ENCODE measurements around the gene ASAP3. TPM values are rescaled to one million over a fixed set of nuclear protein-coding genes. Genes with fewer than 3 reads are reported as not detected.

The ASAP3 gene
- total RNA-seq, 1 donor from 2014 or later = 25.5 TPM

DNA sequence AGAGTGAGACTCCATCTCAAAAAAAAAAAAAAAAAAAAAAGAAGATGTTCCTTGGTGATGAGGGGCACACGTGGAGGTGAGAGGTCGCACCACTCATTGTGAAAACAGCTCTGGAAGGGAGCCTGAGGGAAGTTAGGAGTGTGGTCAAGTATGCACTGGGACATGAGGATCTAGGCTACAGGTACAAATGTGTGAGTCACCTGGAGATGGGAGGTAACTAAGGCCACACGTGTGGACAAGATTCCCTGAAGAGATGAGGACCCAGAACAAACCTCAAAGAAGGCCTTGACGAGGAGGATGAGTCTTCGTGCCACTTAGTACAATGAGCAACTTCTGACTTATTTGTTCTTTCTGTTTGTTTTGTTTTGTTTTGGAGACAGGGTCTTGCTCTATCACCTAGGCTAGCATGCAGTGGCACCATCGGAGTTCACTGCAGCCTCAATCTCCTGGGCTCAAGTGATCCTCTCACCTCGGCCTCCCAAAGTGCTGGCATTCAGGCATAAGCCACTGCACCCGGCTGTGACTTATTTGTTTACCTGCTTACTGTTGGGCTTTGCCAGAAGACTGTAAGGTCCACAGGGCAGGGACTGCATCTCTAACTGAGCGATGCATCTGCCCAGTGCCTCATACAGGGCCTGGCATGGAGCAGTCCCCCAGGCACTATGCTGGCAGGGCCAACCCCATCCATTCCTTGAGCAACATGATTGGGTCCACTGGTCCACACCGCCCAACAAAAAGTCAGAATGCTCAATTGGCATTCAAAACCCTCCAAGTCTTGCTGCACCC, 6.4 kb downstream of the ASAP3 start:
- no peak for DNase-seq

DNA sequence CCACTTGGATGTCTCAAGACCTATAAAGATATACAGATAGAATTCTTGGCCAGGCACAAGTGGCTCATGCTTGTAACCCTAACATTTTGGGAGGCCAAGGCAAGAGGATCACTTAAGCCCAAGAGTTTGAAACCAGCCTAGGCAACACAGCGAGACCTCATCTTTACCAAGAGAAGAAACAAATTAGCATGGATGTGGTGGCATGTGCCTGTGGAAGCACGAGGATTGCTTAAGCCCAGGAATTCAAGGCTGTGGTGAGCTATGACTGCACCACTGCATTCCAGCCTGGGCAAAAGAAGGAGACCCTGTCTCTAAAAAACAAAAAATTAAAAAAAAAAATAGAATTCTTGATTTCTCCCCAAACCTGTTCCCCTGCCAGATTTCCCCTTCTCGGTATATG, 8.3 kb downstream of the ASAP3 start:
- no peak for DNase-seq

DNA sequence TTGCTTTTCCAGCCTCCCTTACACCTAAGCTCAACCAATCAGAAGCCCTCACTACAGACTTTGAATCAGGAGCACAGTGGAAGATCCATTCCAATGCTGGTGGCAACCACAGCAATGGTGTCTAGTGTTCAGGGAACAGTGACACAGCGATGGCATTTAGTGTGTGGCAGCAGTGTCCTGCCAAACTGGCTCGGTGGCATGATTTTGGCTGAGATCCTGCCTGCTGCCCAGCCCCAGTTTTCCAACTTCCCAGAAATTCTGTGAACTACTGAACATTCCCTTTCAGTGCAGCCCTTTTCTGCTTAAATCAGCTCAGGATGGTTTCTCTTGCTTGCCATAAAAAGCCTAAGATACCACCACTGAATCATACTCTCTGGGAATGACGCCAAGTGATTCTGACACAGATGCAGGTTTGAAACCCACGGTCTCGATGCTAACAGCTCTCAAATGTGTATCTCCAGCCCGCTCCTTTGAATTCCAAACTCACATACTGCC, 8.8 kb downstream of the ASAP3 start:
- peak; percentile 67 for DNase-seq

DNA sequence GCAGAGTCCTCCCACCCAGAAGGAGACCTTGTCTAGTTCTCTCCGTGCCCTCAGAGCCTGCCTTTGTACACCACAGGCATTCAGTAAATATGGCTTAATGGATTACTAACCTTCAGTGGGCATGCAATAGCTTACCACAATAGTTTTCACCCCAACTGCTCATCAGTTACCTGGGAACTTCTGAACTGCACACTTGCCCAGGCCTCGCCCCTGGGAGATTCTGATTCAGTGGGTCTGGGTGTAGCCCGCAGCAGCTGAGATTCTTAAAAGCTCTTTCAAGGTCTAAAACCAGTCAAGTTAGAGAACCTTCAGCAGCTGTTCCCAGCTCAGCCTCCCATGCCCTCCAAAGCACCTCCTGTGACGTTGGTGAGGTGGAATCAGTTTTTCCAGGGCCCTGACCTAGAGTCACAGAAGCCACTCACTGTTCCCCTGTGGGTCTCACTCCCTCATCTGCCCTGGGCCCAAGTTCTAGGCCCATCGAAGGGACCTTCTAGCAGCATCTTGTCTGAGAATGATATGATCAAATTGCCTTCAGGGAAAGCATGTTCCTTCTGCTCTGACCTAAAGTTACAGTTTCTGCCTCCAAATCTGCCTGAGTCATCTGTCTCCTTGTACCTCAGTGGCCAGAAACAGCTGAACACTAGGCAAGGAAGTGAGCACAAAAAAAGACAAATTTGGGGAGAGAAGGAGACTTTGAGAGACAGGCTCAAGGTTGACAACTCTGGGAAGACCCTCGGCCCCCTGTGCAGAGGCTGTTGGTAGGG, 10.8 kb downstream of the ASAP3 start:
- DNase-seq = no peak

DNA sequence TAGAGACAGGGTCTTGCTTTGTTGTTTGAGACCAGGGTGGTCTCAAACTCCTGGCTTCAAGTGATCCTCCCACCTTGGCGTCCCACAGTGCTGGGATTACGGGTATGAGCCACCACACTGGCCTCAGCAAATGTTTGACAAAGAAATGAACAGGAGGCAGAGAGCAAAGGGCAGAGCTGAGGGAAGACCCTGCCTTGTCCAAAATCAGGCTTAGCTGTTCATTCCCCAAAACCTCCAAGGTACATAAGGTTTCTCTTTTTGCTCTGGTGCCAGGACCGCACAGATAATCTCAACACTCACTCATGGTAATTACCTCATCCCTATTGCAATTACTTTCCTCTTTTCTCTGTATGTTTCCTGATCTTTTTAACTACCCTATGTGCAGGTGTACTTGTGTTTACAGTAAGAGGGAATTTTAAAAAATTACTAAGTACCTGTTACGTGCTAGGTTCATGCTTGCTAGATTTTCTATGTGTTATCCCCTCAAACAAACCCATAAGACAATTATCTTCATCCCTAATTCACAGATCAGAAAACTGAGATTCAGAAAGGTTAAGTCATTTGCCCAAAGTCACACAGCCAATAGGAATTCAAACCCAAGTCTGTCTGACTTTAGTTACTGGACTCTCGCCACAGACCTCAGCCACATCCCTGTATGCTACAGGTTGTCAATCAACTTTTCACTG, 11.5 kb downstream of the ASAP3 start:
- DNase-seq = no peak

- DNase-seq = no peak
Measured at GRCh38 chr1:23471473-23472075, 12.4 kb downstream of the ASAP3 start.

DNA sequence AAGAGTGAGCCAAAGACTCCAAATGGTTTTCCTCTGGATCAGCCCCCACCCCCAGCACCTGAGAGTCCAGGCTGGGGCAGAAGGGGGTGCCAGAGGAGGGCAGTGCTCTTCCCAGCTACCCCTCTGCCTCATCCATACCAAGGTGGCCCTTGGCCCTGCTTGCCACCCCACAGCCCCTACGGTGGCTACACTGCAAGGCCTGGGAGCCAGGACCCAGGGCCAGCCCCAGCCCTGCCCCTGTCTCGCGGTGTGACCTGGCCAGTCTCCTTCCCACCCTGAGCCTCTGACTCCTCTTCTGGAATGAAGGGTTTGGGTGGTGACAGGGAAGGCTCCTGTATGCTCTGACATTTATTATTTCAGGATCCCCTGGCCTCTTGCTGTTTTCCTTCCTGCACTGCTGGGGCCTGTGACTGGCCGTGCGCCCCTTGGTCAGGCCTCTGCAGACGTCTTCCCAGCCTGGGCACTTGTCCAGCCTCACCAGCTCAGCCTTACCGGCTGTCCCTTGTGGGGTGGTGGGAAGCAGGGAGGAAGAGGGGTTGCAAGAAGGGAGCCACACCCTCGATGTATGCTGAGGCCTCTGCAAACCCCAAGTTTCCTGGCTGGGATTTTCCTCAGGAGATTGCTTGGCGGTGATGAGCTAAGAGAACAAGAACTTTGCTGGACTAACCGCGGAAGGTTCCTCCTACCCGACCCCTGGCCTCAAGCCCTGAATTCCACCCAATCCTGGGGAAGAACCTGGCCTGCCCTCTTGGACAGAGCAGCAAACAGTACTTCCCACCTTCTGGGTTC, 13.5 kb downstream of the ASAP3 start:
- peak; percentile 48 for DNase-seq

DNA sequence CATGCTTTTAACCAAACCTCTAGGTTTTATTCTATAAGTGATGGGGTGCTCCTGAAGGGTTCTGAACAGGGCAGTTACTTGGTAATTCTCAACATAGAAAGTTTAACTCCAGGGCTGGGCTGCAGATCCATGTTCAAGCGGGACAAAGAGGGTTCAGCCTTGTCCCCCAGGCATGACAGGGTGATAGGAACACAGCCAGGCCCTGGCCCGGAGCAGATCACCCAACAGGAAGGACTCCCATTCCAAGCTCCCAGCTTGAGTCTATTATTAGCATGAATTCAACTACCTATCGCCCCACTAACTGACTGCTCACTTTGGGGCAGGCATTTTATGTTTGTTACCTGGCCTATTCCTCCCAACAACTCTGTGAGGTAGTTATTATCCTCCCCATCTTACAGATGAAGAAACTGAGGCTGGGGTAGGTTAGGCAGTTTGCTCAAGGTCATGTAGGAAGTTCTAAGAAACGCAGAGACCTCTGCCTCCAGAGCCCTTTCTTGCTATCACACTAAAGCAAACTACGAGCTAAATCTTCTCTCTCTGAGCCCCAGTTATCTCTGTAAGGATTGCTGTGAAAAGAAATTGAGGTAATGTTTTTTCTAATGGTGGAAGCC, 14.5 kb downstream of the ASAP3 start:
- no peak for DNase-seq

DNA sequence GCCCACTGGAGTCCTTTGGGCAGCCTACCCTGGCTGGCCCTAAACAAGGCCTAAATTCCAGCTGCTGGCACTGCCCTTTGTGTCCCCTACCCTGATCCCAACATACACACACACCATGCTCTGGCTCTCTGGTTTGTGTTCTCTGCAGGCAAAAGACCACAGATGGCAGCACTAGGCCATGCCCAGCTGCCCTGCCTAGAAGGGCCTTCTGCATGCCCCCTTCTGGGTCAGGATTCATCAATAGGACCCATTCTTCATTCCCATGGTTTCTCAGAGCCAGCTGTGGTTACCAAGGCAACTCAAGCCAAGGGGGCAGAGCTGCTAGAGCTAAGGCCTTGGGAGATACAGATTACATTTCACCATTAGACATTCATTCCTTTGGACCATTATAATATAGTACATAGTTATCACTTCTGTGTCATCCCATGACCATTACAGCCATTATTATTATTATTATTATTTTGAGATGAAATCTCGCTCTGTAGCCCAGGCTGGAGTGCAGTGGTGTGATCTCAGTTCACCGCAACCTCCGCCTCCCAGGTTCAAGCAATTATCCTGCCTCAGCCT, 17.5 kb downstream of the ASAP3 start:
- DNase-seq = no peak

- DNase-seq = no peak
Measured at GRCh38 chr1:23463286-23463685, 20.7 kb downstream of the ASAP3 start.

- DNase-seq = no peak
Measured at GRCh38 chr1:23462766-23463165, 21.2 kb downstream of the ASAP3 start.

GRCh38 chr1:23461050-23461449, 22.9 kb downstream of the ASAP3 start:
- DNase-seq = no peak

- no peak for DNase-seq
Measured at GRCh38 chr1:23460519-23460918, 23.5 kb downstream of the ASAP3 start.

DNA sequence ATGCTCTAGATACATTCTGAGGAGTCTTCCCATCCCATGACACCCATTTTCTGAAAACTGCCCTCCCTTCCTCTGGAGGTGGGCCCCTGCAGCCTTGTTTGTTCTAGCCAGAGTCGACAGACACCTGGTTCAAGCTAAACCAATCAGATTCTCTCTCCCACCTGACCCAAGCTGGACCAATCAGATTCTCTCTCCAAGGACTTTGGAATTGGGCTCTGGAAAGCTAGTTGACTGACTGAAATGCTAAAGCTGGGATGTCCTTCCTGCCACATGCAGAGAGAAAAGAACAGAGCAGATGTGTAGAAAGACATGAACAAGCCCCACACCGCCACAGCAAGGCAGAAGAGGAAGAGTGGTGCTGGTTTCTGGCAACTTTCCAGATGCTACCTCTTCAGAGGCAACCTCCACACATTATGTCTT, 24.6 kb downstream of the ASAP3 start:
- DNase-seq = no peak

DNA sequence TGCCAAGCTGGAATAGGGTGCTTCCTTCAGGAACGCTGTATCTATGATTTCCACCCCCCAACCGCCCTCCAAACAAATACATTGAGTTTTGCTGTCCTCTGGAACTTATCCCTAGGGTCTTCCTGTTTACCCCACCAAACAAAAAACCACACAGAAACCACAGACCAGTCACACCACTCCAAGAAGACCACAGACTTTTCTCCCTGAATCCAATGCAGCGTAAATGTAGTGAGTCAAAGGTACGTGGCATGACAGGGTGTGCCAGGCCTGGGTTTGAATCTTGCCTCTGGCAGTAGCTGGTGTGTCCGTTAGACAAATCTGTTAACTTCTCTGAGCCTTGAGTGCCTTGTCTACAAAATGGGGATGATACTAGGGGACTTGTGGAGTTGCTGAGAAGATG, 27.8 kb downstream of the ASAP3 start:
- no peak for DNase-seq

DNA sequence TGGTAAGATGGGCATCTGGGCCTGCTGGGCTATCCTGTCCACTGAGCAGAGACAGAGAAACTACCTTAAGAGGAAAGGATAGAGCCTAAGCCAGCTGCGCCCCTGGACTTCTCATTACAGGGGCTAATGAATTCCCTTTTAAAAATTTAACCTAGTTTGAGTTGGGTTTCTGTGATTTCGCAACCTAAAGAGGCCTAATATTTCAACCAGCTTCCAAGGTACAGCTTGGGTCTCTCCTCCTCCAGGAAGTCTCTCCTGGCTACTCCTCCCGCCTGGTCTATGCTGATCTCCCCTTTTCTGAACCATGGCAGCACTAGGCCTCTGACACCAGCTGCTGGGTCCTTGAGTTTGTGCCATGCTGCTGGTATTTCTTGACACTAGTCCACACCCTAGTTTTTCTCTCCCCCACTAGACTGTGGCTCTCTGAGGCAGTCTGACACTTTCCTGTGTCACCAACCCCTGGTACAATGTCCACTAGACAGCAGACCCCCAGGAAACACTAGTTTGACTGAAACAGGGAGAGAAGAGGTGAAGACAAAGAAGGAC, 30.5 kb downstream of the ASAP3 start:
- DNase-seq = no peak

DNA sequence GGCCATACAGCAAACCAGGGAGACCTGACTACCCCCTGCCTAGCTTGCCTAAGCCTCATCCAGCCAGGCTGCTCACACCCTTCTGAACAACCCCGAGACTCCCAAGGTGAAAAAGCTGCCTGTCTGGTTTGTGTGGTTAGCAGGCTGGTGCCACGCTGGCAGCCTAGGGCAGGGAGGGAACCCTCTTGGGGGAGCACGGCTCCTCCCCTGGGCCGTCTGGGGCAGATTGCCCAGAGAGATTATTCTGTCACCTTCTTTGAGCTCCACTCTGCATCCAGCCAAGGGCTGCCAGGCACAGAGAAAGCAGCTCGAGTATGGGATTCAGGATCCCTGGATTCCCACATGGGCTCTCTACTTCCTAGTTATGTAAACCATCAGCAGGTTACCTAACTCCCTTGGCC, 32.0 kb downstream of the ASAP3 start:
- DNase-seq = no peak

GRCh38 chr1:23451441-23451840, 32.5 kb downstream of the ASAP3 start:
- DNase-seq = no peak

DNA sequence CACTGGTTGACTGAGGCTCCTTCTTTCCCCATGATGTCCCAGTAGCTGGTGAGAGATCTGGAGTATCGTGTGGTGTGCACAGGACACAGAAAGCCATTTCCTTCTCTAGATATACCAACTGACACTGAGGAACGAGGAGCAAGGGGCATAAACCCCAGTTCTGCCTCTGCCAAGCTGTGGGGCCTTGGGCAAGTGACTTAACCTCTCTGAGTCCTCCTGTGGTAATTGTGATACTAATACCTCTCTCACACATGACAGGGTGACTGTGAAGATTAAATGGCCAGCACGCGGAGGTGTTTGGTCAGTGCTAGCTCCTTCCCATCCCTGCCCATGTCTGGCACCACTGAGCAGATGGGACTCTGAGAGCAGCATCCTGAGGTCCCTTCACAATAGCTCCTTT, 33.1 kb downstream of the ASAP3 start:
- no peak for DNase-seq

DNA sequence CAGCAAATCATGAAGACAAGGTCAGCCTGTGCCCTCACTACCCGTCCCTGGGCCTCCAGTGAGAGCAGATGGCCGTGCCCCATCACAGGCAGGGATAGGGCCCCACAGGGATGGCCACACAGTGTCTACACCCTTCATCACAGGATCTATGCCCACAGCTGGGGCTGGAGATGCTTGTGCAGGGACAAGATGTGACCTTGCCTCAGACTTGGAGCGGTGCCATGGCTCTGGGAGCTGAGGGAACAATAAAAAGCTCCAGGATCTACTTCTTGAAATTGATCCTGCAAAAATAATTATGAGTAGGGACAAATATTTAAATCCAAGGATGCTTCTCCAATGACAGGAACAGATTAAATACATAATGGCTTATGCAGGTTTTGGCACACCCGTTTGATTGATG, 34.0 kb downstream of the ASAP3 start:
- no peak for DNase-seq

DNA sequence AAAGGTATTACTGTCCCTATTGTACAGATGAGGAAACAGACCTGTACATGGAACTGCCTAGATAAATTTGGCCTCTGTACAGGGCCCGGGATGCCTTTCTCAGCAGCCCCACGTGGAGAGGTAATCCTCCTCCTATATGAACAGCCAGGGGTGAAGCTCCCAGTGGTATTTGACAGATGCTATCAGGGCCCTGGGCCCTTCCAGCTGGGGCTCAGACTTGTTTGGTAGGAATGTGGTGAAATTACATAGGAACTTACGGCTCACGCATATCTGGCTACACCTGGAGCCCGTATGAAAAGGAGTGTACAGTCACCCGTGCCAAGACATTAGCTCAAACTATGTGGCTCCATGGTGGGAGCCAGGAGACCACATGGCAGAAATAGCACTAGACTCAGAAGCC, 34.7 kb downstream of the ASAP3 start:
- DNase-seq = no peak
